T-cell (primary cell): ENCODE data around the gene DPP6. TPM values are rescaled to one million over a fixed set of nuclear protein-coding genes. Genes with fewer than 3 reads are reported as not detected.

Experiments
- ATAC-seq, 4 experiments: fragments of 200-7000 bp in 3 of 4; fragments of 150-1000 bp in 1 of 4; cut with Tn5 transposase; replicated peaks in 1 of 4; 1 replicate in 3 of 4; 2 replicates in 1 of 4; pipeline ENCODE4 v1.10.0; 2021; ENCODE audit warnings: moderate library complexity in 3 of 4, mild to moderate bottlenecking in 2 of 4, moderate number of reproducible peaks in 1 of 4
- CTCF ChIA-PET, 2 donors: fragments of 300-600 bp; sonication (Branson Sonifier 250); formaldehyde crosslinking; loops; one replicate each; lab custom pipeline; 2022; ENCODE audit warnings: antibody characterized with exemption in 2 of 2; lab: Charles Lee
- POLR2A ChIA-PET, 2 donors: fragments of 300-600 bp; sonication (Branson Sonifier 250); formaldehyde crosslinking; loops; one replicate each; lab custom pipeline; 2022; ENCODE audit warnings: antibody characterized with exemption in 2 of 2; lab: Charles Lee
- DNase-seq, 35 experiments: peaks; one replicate each; pipeline versions ENCODE4 v3.0.0 to v3.0.0-alpha.2; 2013 to 2023
- H3K27ac ChIP-seq: one replicate; pipeline ENCODE4 v1.5.1; 2013; ENCODE audit warnings: low read length
- H3K27me3 ChIP-seq, 2 experiments: replicated peaks in 1 of 2; 1 replicate in 1 of 2; 2 replicates in 1 of 2; pipeline versions ENCODE4 v1.6.1 to v1.7.0; 2013; ENCODE audit warnings: low read length in 1 of 2, mixed read lengths in 1 of 2; ENCODE audit not compliant: control insufficient read depth in 2 of 2, insufficient read depth in 2 of 2; ENCODE audit errors: extremely low read depth in 1 of 2
- H3K36me3 ChIP-seq, 2 donors: 1 replicate in 1 of 2; 2 replicates in 1 of 2; pipeline versions ENCODE4 v1.6.1 to v1.7.0; 2013; ENCODE audit warnings: low read length in 1 of 2; ENCODE audit not compliant: control insufficient read depth in 2 of 2, insufficient read depth in 1 of 2; ENCODE audit errors: extremely low read depth in 1 of 2
- H3K4me1 ChIP-seq, 2 experiments: 1 replicate in 1 of 2; 2 replicates in 1 of 2; pipeline versions ENCODE4 v1.6.1 to v1.7.0; 2013; ENCODE audit warnings: low read length in 2 of 2, mixed read lengths in 1 of 2; ENCODE audit not compliant: insufficient read depth in 2 of 2, control insufficient read depth in 1 of 2; ENCODE audit errors: extremely low read depth in 1 of 2
- H3K4me3 ChIP-seq, 2 donors: 1 replicate in 1 of 2; 2 replicates in 1 of 2; pipeline versions ENCODE4 v1.5.1 to v1.7.0; 2013; ENCODE audit warnings: mild to moderate bottlenecking in 2 of 2, low read length in 1 of 2, moderate library complexity in 1 of 2; ENCODE audit not compliant: control insufficient read depth in 1 of 2; ENCODE audit errors: extremely low read depth in 1 of 2
- H3K9me3 ChIP-seq: 2 replicates; pipeline ENCODE4 v1.7.0; 2013
- H3K27ac Mint-ChIP-seq, 2 donors: one replicate each; pipeline ENCODE4 v1.8.0; 2020 to 2021; ENCODE audit warnings: mild to moderate bottlenecking in 2 of 2, mixed read lengths in 2 of 2
- H3K27me3 Mint-ChIP-seq, 2 donors: one replicate each; pipeline ENCODE4 v1.8.0; 2021 to 2022; ENCODE audit warnings: mixed read lengths in 2 of 2
- H3K36me3 Mint-ChIP-seq: one replicate; pipeline ENCODE4 v1.8.0; 2021; ENCODE audit warnings: mixed read lengths
- H3K4me1 Mint-ChIP-seq, 3 donors: one replicate each; pipeline ENCODE4 v1.8.0; 2020 to 2022; ENCODE audit warnings: mixed read lengths in 3 of 3, mild to moderate bottlenecking in 1 of 3
- H3K4me3 Mint-ChIP-seq, 3 donors: one replicate each; pipeline ENCODE4 v1.8.0; 2020 to 2022; ENCODE audit warnings: mild to moderate bottlenecking in 3 of 3, mixed read lengths in 3 of 3, moderate library complexity in 3 of 3
- H3K9me3 Mint-ChIP-seq, 3 donors: one replicate each; pipeline ENCODE4 v1.8.0; 2020 to 2022; ENCODE audit warnings: mixed read lengths in 3 of 3
- WGBS: methylation state at CpG from one replicate; pipeline ENCODE4 v1.1.5; 2013; ENCODE audit warnings: missing lambda C conversion rate; ENCODE audit not compliant: insufficient coverage; 5-methylcytosine and 5-hydroxymethylcytosine counted together
- total RNA-seq, 35 experiments: library from RNA in 6 of 35; stranded (reverse) in 6 of 35; fragments of 120-200 nt in 1 of 35; gene quantifications; one replicate each; pipeline versions ENCODE4 v1.2.1 to v1.2.4 and lab custom pipeline; 2013 to 2026

DPP6 gene
- total RNA-seq, 5 donors from 2014 or later (not counting 1 experiment from before 2014, with no cell fraction given), result not detected

DNA sequence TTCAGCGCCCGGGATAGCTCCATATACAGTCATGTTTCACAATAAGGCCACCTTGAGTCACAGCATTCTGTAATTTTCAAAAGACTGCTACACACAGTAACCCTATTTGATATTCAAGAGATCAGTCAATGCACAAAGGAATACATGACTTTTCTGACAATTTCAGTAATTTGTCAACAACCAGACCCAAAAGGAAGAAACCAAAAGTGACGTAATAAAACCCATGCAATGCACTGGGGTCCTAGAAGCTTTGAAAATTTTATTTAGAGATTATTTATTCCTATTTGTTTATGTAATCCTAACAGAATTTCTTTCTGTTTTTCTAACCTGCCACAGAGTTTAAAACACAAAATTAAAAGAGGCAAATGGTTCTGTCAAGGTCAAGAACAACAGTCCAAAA, 421.2 kb downstream of the DPP6 start:
- POLR2A ChIA-PET, result no interaction called here
- H3K4me3 ChIP-seq, result no peak overlapping the region
- DNase-seq (no peak), ATAC-seq (no peak)
- H3K36me3 ChIP-seq, result no peaks in the 10 kb centered on the region
- no peak overlapping the region for H3K27ac Mint-ChIP-seq
- no peaks in the 10 kb centered on the region for H3K27me3 ChIP-seq
- no peaks in the 10 kb centered on the region for H3K4me1 ChIP-seq
- no peaks in the 10 kb centered on the region for H3K9me3 ChIP-seq
- H3K36me3 Mint-ChIP-seq, result no peaks in the 10 kb centered on the region
- H3K4me3 Mint-ChIP-seq, result no peak overlapping the region
- CTCF ChIA-PET, result no interaction called here
- H3K27ac ChIP-seq, result no peak overlapping the region
- peaks cover 0 to 15% (median 0%) of the 10 kb centered on the region in 3 donors for H3K9me3 Mint-ChIP-seq
- H3K4me1 Mint-ChIP-seq, result no peaks in the 10 kb centered on the region
- no peaks in the 10 kb centered on the region for H3K27me3 Mint-ChIP-seq
- WGBS, result no CpG with 5 or more reads among the region's 3 CpGs

GRCh38 chr7:154474903-154475520, 422.8 kb downstream of the DPP6 start:
- CTCF ChIA-PET, result no interaction called here
- H3K9me3 ChIP-seq, result no peaks in the 10 kb centered on the region

GRCh38 chr7:154475864-154476263, 423.7 kb downstream of the DPP6 start:
- H3K27ac ChIP-seq, result no peak overlapping the region
- H3K9me3 ChIP-seq, result no peaks in the 10 kb centered on the region
- H3K4me3 ChIP-seq, result no peak overlapping the region
- Mint-ChIP-seq H3K36me3 (no peaks in the 10 kb centered on the region), H3K4me3 (no peak overlapping the region), H3K9me3 (peaks cover 0 to 10% (median 0%) of the 10 kb centered on the region in 3 donors), H3K4me1 (no peaks in the 10 kb centered on the region), H3K27ac (no peak overlapping the region), H3K27me3 (no peaks in the 10 kb centered on the region)
- ATAC-seq (no peak), DNase-seq (no peak)
- CTCF ChIA-PET, result no interaction called here
- no peaks in the 10 kb centered on the region for H3K36me3 ChIP-seq
- POLR2A ChIA-PET, result no interaction called here
- no peaks in the 10 kb centered on the region for H3K4me1 ChIP-seq
- 71% methylated on average over 4 of the region's 5 CpGs for WGBS
- no peaks in the 10 kb centered on the region for H3K27me3 ChIP-seq

More at GRCh38 chr7:154474903-154475520, 422.8 kb downstream of the DPP6 start:
- no peaks in the 10 kb centered on the region for H3K27me3 Mint-ChIP-seq
- H3K36me3 Mint-ChIP-seq, result no peaks in the 10 kb centered on the region
- WGBS, result no CpG with 5 or more reads among the region's 10 CpGs
- no peaks in the 10 kb centered on the region for H3K4me1 Mint-ChIP-seq
- DNase-seq, result no peak
- ATAC-seq, result no peak
- H3K27ac Mint-ChIP-seq, result no peak overlapping the region
- H3K4me3 Mint-ChIP-seq, result no peak overlapping the region
- POLR2A ChIA-PET, result no interaction called here
- Histone ChIP-seq H3K27me3 (no peaks in the 10 kb centered on the region), H3K4me3 (no peak overlapping the region), H3K4me1 (no peaks in the 10 kb centered on the region), H3K27ac (no peak overlapping the region), H3K36me3 (no peaks in the 10 kb centered on the region)
- H3K9me3 Mint-ChIP-seq, result peaks cover 0 to 10% (median 0%) of the 10 kb centered on the region in 3 donors

- Histone ChIP-seq H3K4me1 (no peaks in the 10 kb centered on the region), H3K27me3 (no peaks in the 10 kb centered on the region), H3K36me3 (no peaks in the 10 kb centered on the region), H3K27ac (no peak overlapping the region), H3K9me3 (no peaks in the 10 kb centered on the region), H3K4me3 (no peak overlapping the region)
- no peaks in the 10 kb centered on the region for H3K4me1 Mint-ChIP-seq
- DNase-seq (no peak), ATAC-seq (no peak)
- ChIA-PET CTCF (no interaction called here), POLR2A (no interaction called here)
- H3K27me3 Mint-ChIP-seq, result no peaks in the 10 kb centered on the region
- H3K36me3 Mint-ChIP-seq, result no peaks in the 10 kb centered on the region
- 78% methylated on average over 3 of the region's 6 CpGs for WGBS
- peaks cover 2 to 5% (median 3%) of the 10 kb centered on the region in 3 donors for H3K9me3 Mint-ChIP-seq
- H3K4me3 Mint-ChIP-seq, result no peak overlapping the region
- no peak overlapping the region for H3K27ac Mint-ChIP-seq
Observed at GRCh38 chr7:154480817-154481216, 428.6 kb downstream of the DPP6 start.

- H3K4me3 ChIP-seq, result no peak overlapping the region
- H3K36me3 ChIP-seq, result no peaks in the 10 kb centered on the region
- ATAC-seq (no peak), DNase-seq (no peak)
- no peaks in the 10 kb centered on the region for H3K27me3 ChIP-seq
- H3K4me1 ChIP-seq, result no peaks in the 10 kb centered on the region
- CTCF ChIA-PET, result no interaction called here
- H3K9me3 ChIP-seq, result no peaks in the 10 kb centered on the region
- no peaks in the 10 kb centered on the region for H3K4me1 Mint-ChIP-seq
- H3K27me3 Mint-ChIP-seq, result no peaks in the 10 kb centered on the region
- H3K36me3 Mint-ChIP-seq, result no peaks in the 10 kb centered on the region
- no peak overlapping the region for H3K27ac ChIP-seq
- no peak overlapping the region for H3K27ac Mint-ChIP-seq
- no peak overlapping the region for H3K4me3 Mint-ChIP-seq
- WGBS, result 77% methylated on average over 7 of the region's 11 CpGs
- POLR2A ChIA-PET, result no interaction called here
- peaks cover 2 to 14% (median 11%) of the 10 kb centered on the region in 3 donors for H3K9me3 Mint-ChIP-seq
Observed at GRCh38 chr7:154482863-154483262, 430.7 kb downstream of the DPP6 start.

- CTCF ChIA-PET, result no interaction called here
- no peak overlapping the region for H3K4me3 Mint-ChIP-seq
Observed at GRCh38 chr7:154484406-154484805, 432.2 kb downstream of the DPP6 start.

More at GRCh38 chr7:154484406-154484805, 432.2 kb downstream of the DPP6 start:
- Mint-ChIP-seq H3K4me1 (no peaks in the 10 kb centered on the region), H3K9me3 (peaks cover 8 to 17% (median 11%) of the 10 kb centered on the region in 3 donors), H3K36me3 (no peaks in the 10 kb centered on the region), H3K27ac (no peak overlapping the region), H3K27me3 (no peaks in the 10 kb centered on the region)
- ATAC-seq (no peak), DNase-seq (no peak)
- no peak overlapping the region for H3K27ac ChIP-seq
- no peaks in the 10 kb centered on the region for H3K4me1 ChIP-seq
- 38% methylated on average over 5 of the region's 7 CpGs for WGBS
- no peak overlapping the region for H3K4me3 ChIP-seq
- POLR2A ChIA-PET, result no interaction called here
- H3K36me3 ChIP-seq, result no peaks in the 10 kb centered on the region
- no peaks in the 10 kb centered on the region for H3K9me3 ChIP-seq
- H3K27me3 ChIP-seq, result no peaks in the 10 kb centered on the region
